Endothelial cell of umbilical vein (primary cell): ENCODE measurements around the gene CSNK1G1. TPM values are rescaled to one million over a fixed set of nuclear protein-coding genes. Genes with fewer than 3 reads are reported as not detected.

Source experiments
- BruUV-seq: library from RNA; stranded (reverse); fragments of 400-500 nt; replicated peaks from 2 replicates; lab custom pipeline; 2021; lab: Mats Ljungman, UMichigan
- CTCF ChIA-PET: fragments of 300-600, 350-600 bp; sonication (Branson Sonifier 250); formaldehyde crosslinking; loops from one replicate; lab custom pipeline; 2021; ENCODE audit warnings: antibody characterized with exemption, inconsistent platforms; lab: Charles Lee
- POLR2A ChIA-PET: fragments of 300-600, 350-600 bp; sonication (Branson Sonifier 250); formaldehyde crosslinking; loops from one replicate; lab custom pipeline; 2021; ENCODE audit warnings: antibody characterized with exemption, inconsistent platforms; lab: Charles Lee
- DNase-seq: peaks from one replicate; pipeline ENCODE4 v3.0.0-alpha.2; 2011; ENCODE audit warnings: low read depth, low spot score
- FAIRE-seq: peaks from 2 replicates; lab custom pipeline; 2011; peaks lifted over from hg19 to GRCh38; lab: Jason Lieb, UNC
- H2AFZ ChIP-seq: 2 replicates; pipeline ENCODE4 v1.6.0; 2012; ENCODE audit warnings: low read depth, low read length, control low read depth, inconsistent platforms
- H3K27ac ChIP-seq: 2 replicates; pipeline ENCODE4 v1.5.1; 2011; ENCODE audit warnings: low read depth, mild to moderate bottlenecking, control low read depth, low read length, moderate library complexity; ENCODE audit not compliant: insufficient read depth
- H3K27me3 ChIP-seq, 2 experiments: 2 replicates each; pipeline versions ENCODE4 v1.6.0 to v1.6.1; 2011; ENCODE audit warnings: low read length in 2 of 2, mixed read lengths in 1 of 2; ENCODE audit not compliant: control insufficient read depth in 2 of 2, insufficient read depth in 2 of 2
- H3K36me3 ChIP-seq, 2 experiments: 2 replicates in 1 of 2; 3 replicates in 1 of 2; pipeline ENCODE4 v1.5.1; 2011; ENCODE audit warnings: low read length in 2 of 2, mild to moderate bottlenecking in 1 of 2, moderate library complexity in 1 of 2; ENCODE audit not compliant: control insufficient read depth in 2 of 2, insufficient read depth in 2 of 2; ENCODE audit errors: extremely low read depth in 1 of 2
- H3K4me1 ChIP-seq: 3 replicates; pipeline ENCODE4 v1.5.1; 2011; ENCODE audit warnings: mild to moderate bottlenecking, low read length; ENCODE audit not compliant: control insufficient read depth, insufficient read depth; ENCODE audit errors: extremely low read depth
- H3K4me2 ChIP-seq: 2 replicates; pipeline ENCODE4 v1.6.1; 2011; ENCODE audit warnings: low read length, control low read depth, mixed read lengths; ENCODE audit not compliant: insufficient read depth
- H3K4me3 ChIP-seq, 3 experiments: fragments of 200-600 bp in 1 of 3; sonication (generic), shearing (Covaris generic) in 1 of 3; replicated peaks in 1 of 3; 2 replicates each; pipeline ENCODE4 v1.5.1; 2011 to 2016; ENCODE audit warnings: control low read depth in 3 of 3, low read length in 3 of 3, mild to moderate bottlenecking in 2 of 3, inconsistent platforms in 1 of 3, low read depth in 1 of 3, moderate library complexity in 1 of 3; ENCODE audit not compliant: insufficient read depth in 1 of 3
- H3K79me2 ChIP-seq: 2 replicates; pipeline ENCODE4 v1.6.0; 2012; ENCODE audit warnings: low read length, inconsistent platforms; ENCODE audit not compliant: control insufficient read depth, insufficient read depth
- H3K9ac ChIP-seq: replicated peaks from 2 replicates; pipeline ENCODE3; 2011; ENCODE audit warnings: low read length, control low read depth; ENCODE audit not compliant: insufficient read depth; ENCODE audit errors: extremely low read depth
- H3K9me1 ChIP-seq: replicated peaks from 3 replicates; pipeline ENCODE4 v1.6.0; 2011; ENCODE audit warnings: mild to moderate bottlenecking, low read length; ENCODE audit not compliant: control insufficient read depth, insufficient read depth; ENCODE audit errors: extremely low read depth
- H3K9me3 ChIP-seq: replicated peaks from 2 replicates; pipeline ENCODE4 v1.5.1; 2012; ENCODE audit warnings: low read length, inconsistent platforms; ENCODE audit not compliant: control insufficient read depth, insufficient read depth
- H4K20me1 ChIP-seq: replicated peaks from 2 replicates; pipeline ENCODE3; 2011; ENCODE audit warnings: mild to moderate bottlenecking, low read length; ENCODE audit not compliant: control insufficient read depth, insufficient read depth; ENCODE audit errors: extremely low read depth
- EZH2 ChIP-seq: IDR thresholded peaks from 2 replicates; pipeline ENCODE4 v1.6.1; 2012; ENCODE audit warnings: borderline replicate concordance, low read depth, mild to moderate bottlenecking, moderate library complexity, low read length, inconsistent platforms; ENCODE audit not compliant: severe bottlenecking
- FOS ChIP-seq: IDR thresholded peaks from 2 replicates; pipeline ENCODE4 v1.6.1; 2011; ENCODE audit warnings: mild to moderate bottlenecking, low read length, moderate library complexity, borderline replicate concordance; ENCODE audit not compliant: insufficient read depth
- GATA2 ChIP-seq: IDR thresholded peaks from 2 replicates; pipeline ENCODE4 v1.7.0; 2011; ENCODE audit warnings: low read depth, mild to moderate bottlenecking, moderate library complexity, mixed read lengths, low read length; ENCODE audit not compliant: insufficient read length, insufficient read depth
- JUN ChIP-seq: IDR thresholded peaks from 2 replicates; pipeline ENCODE4 v1.6.1; 2011; ENCODE audit warnings: borderline replicate concordance, low read depth; ENCODE audit not compliant: insufficient read length, insufficient read depth
- MYC ChIP-seq: IDR thresholded peaks from one replicate; pipeline ENCODE4 v1.6.1; 2011; ENCODE audit warnings: mild to moderate bottlenecking, low read depth, low read length
- POLR2A ChIP-seq: IDR thresholded peaks from 2 replicates; pipeline ENCODE4 v1.6.1; 2012; ENCODE audit warnings: low read depth, mild to moderate bottlenecking, control low read depth, low read length
- POLR2AphosphoS5 ChIP-seq: IDR thresholded peaks from 2 replicates; pipeline ENCODE4 v1.6.1; 2012; ENCODE audit warnings: low read depth, mild to moderate bottlenecking, control low read depth, low read length, moderate library complexity; ENCODE audit not compliant: insufficient read depth
- dilution Hi-C: fragments of 300-500 bp; cut with MboI; formaldehyde crosslinking; loops from one replicate; pipeline ENCODE4 v1.15.0; 2019; ENCODE audit warnings: low sequenced_read_pairs; ENCODE audit not compliant: extremely low pct_ligation_motif_present
- intact Hi-C: fragments of 100-400 bp; cut with micrococcal nuclease; formaldehyde crosslinking; loops from one replicate; pipeline ENCODE4 v1.10.0; 2022
- polyA plus RNA-seq, 4 experiments: library from polyadenylated mRNA; depleted of rRNA in 3 of 4; stranded (reverse) in 3 of 4; unstranded in 1 of 4; fragments of >200 nt; gene quantifications; 2 replicates each; pipeline versions ENCODE4 v1.2.1 to v1.2.3, GENCODE V29; 2011 to 2012; ENCODE audit warnings: missing spikeins in 1 of 4
- total RNA-seq: library from RNA; stranded (reverse); gene quantifications from 2 replicates; pipeline ENCODE4 v1.2.3, GENCODE V29; 2021
- TF ChIP-seq, protein P1 (sequence below), 2 donors: IDR thresholded peaks; 1 replicate in 1 of 2; 2 replicates in 1 of 2; pipeline ENCODE4 v1.5.1; 2011; ENCODE audit warnings: low read length in 2 of 2, mild to moderate bottlenecking in 2 of 2, moderate library complexity in 2 of 2, control low read depth in 1 of 2, inconsistent platforms in 1 of 2, low read depth in 1 of 2; ENCODE audit not compliant: insufficient read depth in 1 of 2; ENCODE audit errors: extremely low read depth in 1 of 2
- TF ChIP-seq, protein P2 (sequence below): IDR thresholded peaks from 2 replicates; pipeline ENCODE4 v1.6.1; 2011; ENCODE audit not compliant: insufficient read depth, insufficient read length

Gene CSNK1G1
- total and polyA plus RNA-seq, 2 donors (not counting 3 experiments of a cell fraction or from before 2014, with no cell fraction given): 9.0 to 31.7 TPM

DNA sequence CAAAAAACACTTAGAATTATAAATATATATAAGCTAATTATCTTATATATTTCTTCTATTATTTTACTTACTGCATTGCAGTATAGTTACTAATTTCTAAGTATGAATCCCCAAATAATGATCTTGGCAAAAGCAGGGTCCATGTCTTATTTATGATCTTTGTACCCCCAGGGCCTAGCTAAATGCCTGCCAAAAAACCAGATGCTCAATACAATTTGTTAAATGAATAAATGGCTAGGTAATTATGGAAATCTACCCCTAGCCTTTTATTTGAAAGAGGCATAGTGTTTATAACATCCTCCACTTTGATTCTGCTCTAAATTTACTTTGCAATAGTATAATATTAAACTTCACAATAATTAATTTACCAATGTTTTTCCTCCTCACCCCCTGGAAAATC, 69.5 kb downstream of the CSNK1G1 start:
- Histone ChIP-seq H3K4me1 (no peaks in the 10 kb centered on the region), H3K36me3 (no peaks in the 10 kb centered on the region), H3K9ac (no peak overlapping the region), H3K4me3 (no peak overlapping the region), H3K27ac (no peak overlapping the region), H3K9me1 (no peaks in the 10 kb centered on the region), H3K9me3 (no peaks in the 10 kb centered on the region), H3K79me2 (peaks cover 32% of the 10 kb centered on the region), H3K27me3 (no peaks in the 10 kb centered on the region), H2AFZ (no peak overlapping the region), H4K20me1 (no peaks in the 10 kb centered on the region), H3K4me2 (no peak overlapping the region)
- DNase-seq (no peak), FAIRE-seq (no peak)
- intact Hi-C loops (no loop called here), dilution Hi-C loops (no loop called here)
- POLR2A ChIA-PET: no interaction called here
- no TSS peak for BruUV-seq
- CTCF ChIA-PET: no interaction called here
- TF ChIP-seq JUN: no peak
- TF ChIP-seq, protein P1, sequence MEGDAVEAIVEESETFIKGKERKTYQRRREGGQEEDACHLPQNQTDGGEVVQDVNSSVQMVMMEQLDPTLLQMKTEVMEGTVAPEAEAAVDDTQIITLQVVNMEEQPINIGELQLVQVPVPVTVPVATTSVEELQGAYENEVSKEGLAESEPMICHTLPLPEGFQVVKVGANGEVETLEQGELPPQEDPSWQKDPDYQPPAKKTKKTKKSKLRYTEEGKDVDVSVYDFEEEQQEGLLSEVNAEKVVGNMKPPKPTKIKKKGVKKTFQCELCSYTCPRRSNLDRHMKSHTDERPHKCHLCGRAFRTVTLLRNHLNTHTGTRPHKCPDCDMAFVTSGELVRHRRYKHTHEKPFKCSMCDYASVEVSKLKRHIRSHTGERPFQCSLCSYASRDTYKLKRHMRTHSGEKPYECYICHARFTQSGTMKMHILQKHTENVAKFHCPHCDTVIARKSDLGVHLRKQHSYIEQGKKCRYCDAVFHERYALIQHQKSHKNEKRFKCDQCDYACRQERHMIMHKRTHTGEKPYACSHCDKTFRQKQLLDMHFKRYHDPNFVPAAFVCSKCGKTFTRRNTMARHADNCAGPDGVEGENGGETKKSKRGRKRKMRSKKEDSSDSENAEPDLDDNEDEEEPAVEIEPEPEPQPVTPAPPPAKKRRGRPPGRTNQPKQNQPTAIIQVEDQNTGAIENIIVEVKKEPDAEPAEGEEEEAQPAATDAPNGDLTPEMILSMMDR (IDR thresholded peaks at IDR 0.05; ENCODE audit: extremely low read depth in 1 of 2, insufficient read depth in 1 of 2, low read depth in 1 of 2, low read length in 2 of 2): no peak
- no peak for TF ChIP-seq POLR2A
- TF ChIP-seq EZH2: no peak
- no peak for TF ChIP-seq MYC
- TF ChIP-seq FOS: no peak
- TF ChIP-seq POLR2AphosphoS5: no peak
- TF ChIP-seq GATA2: no peak
- TF ChIP-seq, protein P2, sequence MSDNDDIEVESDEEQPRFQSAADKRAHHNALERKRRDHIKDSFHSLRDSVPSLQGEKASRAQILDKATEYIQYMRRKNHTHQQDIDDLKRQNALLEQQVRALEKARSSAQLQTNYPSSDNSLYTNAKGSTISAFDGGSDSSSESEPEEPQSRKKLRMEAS: no peak
